B cell (primary cell): ENCODE results near the gene FOXE1. TPM values are rescaled to one million over a fixed set of nuclear protein-coding genes. Genes with fewer than 3 reads are reported as not detected.
A peak's percentile ranks its signal among the peaks of the same experiment; 100 is the strongest.

Source experiments
- ATAC-seq: fragments of 200-7000 bp; cut with Tn5 transposase; one replicate; pipeline ENCODE4 v1.10.0; 2021; ENCODE audit warnings: low read depth, mild to moderate bottlenecking, moderate number of reproducible peaks, moderate library complexity
- CTCF ChIA-PET: fragments of 350-600 bp; sonication (Branson Sonifier 250); formaldehyde crosslinking; loops from one replicate; lab custom pipeline; 2021; ENCODE audit warnings: antibody characterized with exemption, inconsistent platforms; lab: Charles Lee
- POLR2A ChIA-PET: fragments of 350-600 bp; sonication (Branson Sonifier 250); formaldehyde crosslinking; loops from one replicate; lab custom pipeline; 2021; ENCODE audit warnings: antibody characterized with exemption; lab: Charles Lee
- DNase-seq: peaks from one replicate; pipeline ENCODE4 v3.0.0; 2013
- H2AFZ ChIP-seq: 2 replicates; pipeline ENCODE4 v1.6.1; 2012; ENCODE audit warnings: mild to moderate bottlenecking, low read depth, low read length; ENCODE audit not compliant: insufficient read depth, poor library complexity, severe bottlenecking
- H3K27ac ChIP-seq, 2 donors: 1 replicate in 1 of 2; 2 replicates in 1 of 2; pipeline ENCODE4 v1.5.1; 2012 to 2013; ENCODE audit warnings: low read length in 2 of 2, mild to moderate bottlenecking in 2 of 2, moderate library complexity in 1 of 2
- H3K27me3 ChIP-seq, 4 experiments: fragments of 200-600 bp in 1 of 4; sonication (generic) in 1 of 4; replicated peaks in 1 of 4; 1 replicate in 2 of 4; 2 replicates in 2 of 4; pipeline versions ENCODE4 v1.6.1 to v1.7.0; 2013 to 2016; ENCODE audit warnings: low read length in 3 of 4, mild to moderate bottlenecking in 2 of 4, mixed read lengths in 1 of 4, moderate library complexity in 1 of 4; ENCODE audit not compliant: insufficient read depth in 4 of 4, control insufficient read depth in 3 of 4; ENCODE audit errors: control extremely low read depth in 1 of 4
- H3K36me3 ChIP-seq, 2 experiments: replicated peaks in 1 of 2; 1 replicate in 1 of 2; 2 replicates in 1 of 2; pipeline versions ENCODE4 v1.6.1 to v1.7.1; 2013; ENCODE audit warnings: low read length in 1 of 2; ENCODE audit not compliant: insufficient read depth in 2 of 2, control insufficient read depth in 1 of 2; ENCODE audit errors: control extremely low read depth in 1 of 2, extremely low read depth in 1 of 2
- H3K4me1 ChIP-seq, 2 donors: fragments of 200-600 bp in 1 of 2; sonication (generic) in 1 of 2; 1 replicate in 1 of 2; 2 replicates in 1 of 2; pipeline versions ENCODE4 v1.5.1 to v1.6.1; 2013 to 2017; ENCODE audit warnings: low read length in 2 of 2; ENCODE audit not compliant: control insufficient read depth in 2 of 2, insufficient read depth in 2 of 2
- H3K4me2 ChIP-seq: replicated peaks from 2 replicates; pipeline ENCODE3; 2012; ENCODE audit warnings: mild to moderate bottlenecking, low read depth, low read length; ENCODE audit not compliant: poor library complexity, severe bottlenecking
- H3K4me3 ChIP-seq, 5 experiments: fragments of 200-600 bp in 1 of 5; sonication (generic) in 1 of 5; 1 replicate in 3 of 5; 2 replicates in 2 of 5; pipeline versions ENCODE4 v1.5.1 to v1.7.0; 2011 to 2016; ENCODE audit warnings: low read length in 4 of 5, mild to moderate bottlenecking in 4 of 5, low read depth in 2 of 5, control low read depth in 1 of 5, moderate library complexity in 1 of 5; ENCODE audit not compliant: insufficient read depth in 1 of 5; ENCODE audit errors: control extremely low read depth in 1 of 5, extremely low read depth in 1 of 5
- H3K79me2 ChIP-seq: fragments of 200-600 bp; sonication (generic); one replicate; pipeline ENCODE4 v1.6.0; 2016; ENCODE audit warnings: low read length; ENCODE audit not compliant: control insufficient read depth, insufficient read depth
- H3K9ac ChIP-seq: fragments of 200-600 bp; sonication (generic); 2 replicates; pipeline ENCODE4 v1.6.1; 2017; ENCODE audit warnings: mild to moderate bottlenecking, low read length, moderate library complexity
- H3K9me3 ChIP-seq, 3 donors: one replicate each; pipeline versions ENCODE4 v1.6.1 to v1.7.1; 2013; ENCODE audit warnings: low read length in 2 of 3; ENCODE audit not compliant: control insufficient read depth in 2 of 3, insufficient read depth in 1 of 3; ENCODE audit errors: control extremely low read depth in 1 of 3
- H4K20me1 ChIP-seq: 2 replicates; pipeline ENCODE4 v1.6.0; 2012; ENCODE audit warnings: mild to moderate bottlenecking, low read length; ENCODE audit not compliant: insufficient read depth, control insufficient read depth, poor library complexity, severe bottlenecking
- H3K27ac Mint-ChIP-seq: one replicate; pipeline ENCODE4 v1.8.0; 2021; ENCODE audit warnings: mixed read lengths
- H3K27me3 Mint-ChIP-seq: one replicate; pipeline ENCODE4 v1.8.0; 2021; ENCODE audit warnings: mixed read lengths
- H3K4me1 Mint-ChIP-seq: one replicate; pipeline ENCODE4 v1.8.0; 2021; ENCODE audit warnings: mixed read lengths
- H3K4me3 Mint-ChIP-seq: one replicate; pipeline ENCODE4 v1.8.0; 2021; ENCODE audit warnings: mixed read lengths
- H3K9me3 Mint-ChIP-seq: one replicate; pipeline ENCODE4 v1.8.0; 2022; ENCODE audit warnings: mixed read lengths; ENCODE audit not compliant: insufficient read depth
- CTCF ChIP-seq: fragments of 200-600 bp; IDR thresholded peaks from one replicate; pipeline ENCODE4 v1.8.0; 2022; ENCODE audit warnings: antibody characterized with exemption, mild to moderate bottlenecking
- EZH2 ChIP-seq: IDR thresholded peaks from 2 replicates; pipeline ENCODE4 v1.6.1; 2012; ENCODE audit warnings: borderline replicate concordance, low read depth, mild to moderate bottlenecking, moderate library complexity, low read length; ENCODE audit not compliant: insufficient read depth, poor library complexity, severe bottlenecking
- WGBS: methylation state at CpG from one replicate; pipeline ENCODE4 v1.1.5; 2013; ENCODE audit warnings: missing lambda C conversion rate; ENCODE audit not compliant: insufficient coverage; 5-methylcytosine and 5-hydroxymethylcytosine counted together
- intact Hi-C: fragments of 100-400 bp; cut with micrococcal nuclease; formaldehyde crosslinking; loops from one replicate; pipeline ENCODE4 v1.10.0; 2022
- polyA plus RNA-seq: library from polyadenylated mRNA; depleted of rRNA; stranded (reverse); fragments of >200 nt; gene quantifications from 2 replicates; pipeline ENCODE4 v1.2.3, GENCODE V29; 2012
- total RNA-seq, 2 donors: library from RNA; stranded (reverse); fragments of 120-200 nt in 1 of 2; gene quantifications; 1 replicate in 1 of 2; 2 replicates in 1 of 2; pipeline versions ENCODE4 v1.2.3 to v1.2.4, GENCODE V29; 2013 to 2022

Gene FOXE1
- total and polyA plus RNA-seq, 2 donors (not counting 1 experiment from before 2014, with no cell fraction given) = not detected

GRCh38 chr9:97866300-97866699 is 13.3 kb downstream of the FOXE1 start:
- DNase-seq (no peak), ATAC-seq (no peak)
- no peaks in the 10 kb centered on the region for H4K20me1 ChIP-seq
- H3K9me3 ChIP-seq = peaks cover 4 to 14% (median 9%) of the 10 kb centered on the region in 3 donors
- intact Hi-C loops = no loop called here
- H3K79me2 ChIP-seq = no peaks in the 10 kb centered on the region
- WGBS = no CpG with 5 or more reads among the region's 1 CpG
- Mint-ChIP-seq H3K4me3 (no peak overlapping the region), H3K9me3 (peaks cover 9% of the 10 kb centered on the region), H3K27me3 (peaks cover 45% of the 10 kb centered on the region), H3K27ac (no peak overlapping the region), H3K4me1 (peaks cover 9% of the 10 kb centered on the region)
- peaks cover 0 to 14% (median 8%) of the 10 kb centered on the region in 4 experiments for H3K27me3 ChIP-seq
- H3K4me2 ChIP-seq = no peak overlapping the region
- H3K9ac ChIP-seq = no peak overlapping the region
- no peak overlapping the region for H3K27ac ChIP-seq
- peaks cover 4% of the 10 kb centered on the region in 2 donors for H3K4me1 ChIP-seq
- CTCF ChIA-PET = interaction anchor here (1.5 kb wide), 1 partner anchor 35 kb away, joined by 3 read pairs; no protein-coding TSS in a partner anchor
- H3K36me3 ChIP-seq = no peaks in the 10 kb centered on the region
- H2AFZ ChIP-seq = no peak overlapping the region
- no peak overlapping the region for H3K4me3 ChIP-seq
- POLR2A ChIA-PET = no interaction called here
- no peak for TF ChIP-seq EZH2
- no peak for TF ChIP-seq CTCF

GRCh38 chr9:97866848-97867247 is 13.8 kb downstream of the FOXE1 start:
- peak overlapping the region; percentile 20 for H3K4me2 ChIP-seq

More at GRCh38 chr9:97866848-97867247, 13.8 kb downstream of the FOXE1 start:
- H4K20me1 ChIP-seq = no peaks in the 10 kb centered on the region
- H2AFZ ChIP-seq = no peak overlapping the region
- H3K9me3 ChIP-seq = peaks cover 4 to 14% (median 9%) of the 10 kb centered on the region in 3 donors
- DNase-seq (peak; percentile 54), ATAC-seq (peak; percentile 65)
- H3K4me1 ChIP-seq = peaks cover 4% of the 10 kb centered on the region in 2 donors
- no peak overlapping the region for H3K27ac ChIP-seq
- H3K27me3 Mint-ChIP-seq = peaks cover 44% of the 10 kb centered on the region
- H3K4me3 Mint-ChIP-seq = peak overlapping the region; percentile 26
- no peaks in the 10 kb centered on the region for H3K79me2 ChIP-seq
- H3K9ac ChIP-seq = no peak overlapping the region
- intact Hi-C loops = no loop called here
- TF ChIP-seq CTCF (no peak), EZH2 (no peak)
- H3K4me3 ChIP-seq = peak overlapping the region in 1 of 5 experiments; percentile 1
- H3K4me1 Mint-ChIP-seq = peaks cover 9% of the 10 kb centered on the region
- peaks cover 0 to 14% (median 8%) of the 10 kb centered on the region in 4 experiments for H3K27me3 ChIP-seq
- no peaks in the 10 kb centered on the region for H3K36me3 ChIP-seq
- H3K27ac Mint-ChIP-seq = no peak overlapping the region
- ChIA-PET CTCF (interaction anchor here (1.5 kb wide), 1 partner anchor 35 kb away, joined by 3 read pairs; no protein-coding TSS in a partner anchor), POLR2A (no interaction called here)
- peaks cover 9% of the 10 kb centered on the region for H3K9me3 Mint-ChIP-seq
